Lower lobe of right lung (tissue), 2 donors: ENCODE results near the gene TMED8. TPM values are rescaled to one million over a fixed set of nuclear protein-coding genes. Genes with fewer than 3 reads are reported as not detected.
A peak's percentile ranks its signal among the peaks of the same experiment; 100 is the strongest.

Experiments
- ATAC-seq, 2 donors: fragments of 200-7000 bp; cut with Tn5 transposase; one replicate each; pipeline ENCODE4 v1.9.1; 2020 to 2022; ENCODE audit warnings: mild to moderate bottlenecking in 2 of 2, moderate library complexity in 2 of 2
- DNase-seq: peaks from one replicate; pipeline ENCODE4 v3.0.0-alpha.2; 2020
- H3K27ac ChIP-seq: fragments of 200-600 bp; one replicate; pipeline ENCODE4 v1.8.0; 2022
- H3K27me3 ChIP-seq: fragments of 200-600 bp; one replicate; pipeline ENCODE4 v1.8.0; 2022; ENCODE audit warnings: low read depth
- H3K36me3 ChIP-seq: fragments of 200-600 bp; one replicate; pipeline ENCODE4 v1.8.0; 2022; ENCODE audit warnings: mild to moderate bottlenecking
- H3K4me1 ChIP-seq: fragments of 200-600 bp; one replicate; pipeline ENCODE4 v1.8.0; 2022
- H3K4me3 ChIP-seq: fragments of 200-600 bp; one replicate; pipeline ENCODE4 v1.8.0; 2022; ENCODE audit warnings: mild to moderate bottlenecking
- H3K9me3 ChIP-seq: fragments of 200-600 bp; one replicate; pipeline ENCODE4 v1.8.0; 2022
- intact Hi-C: fragments of 100-400 bp; cut with DNase I; formaldehyde crosslinking; loops from one replicate; pipeline ENCODE4 v1.11.0; 2022
- long read RNA-seq: library from polyadenylated mRNA; unstranded; transcript quantifications from one replicate; pipeline ENCODE4 v2.0.0, GENCODE V29; 2021
- total RNA-seq: library from RNA; stranded (reverse); fragmentation: NEBNext Ultra II Directional; extraction: Animal tissue kit (Norgen Biotek cat#: 25700); gene quantifications from one replicate; pipeline ENCODE4 v1.2.1, GENCODE V29; 2021
- TF ChIP-seq, protein P1 (sequence below): fragments of 200-600 bp; IDR thresholded peaks from one replicate; pipeline ENCODE4 v1.8.0; 2022; ENCODE audit warnings: antibody characterized with exemption, mild to moderate bottlenecking
- donor health status: DM: no; HTN: yes; CAD: no; lungs with severe emphysema.

The TMED8 gene
- 12.1 TPM for total RNA-seq
- long read RNA-seq, partial matches to known transcripts = 0 of 7 reads
- long read RNA-seq, other reads (novel, unspliced or antisense) = 7 of 7 reads

- H3K4me3 ChIP-seq = peak within 1 kb of the TSS; percentile 94
- H3K27me3 ChIP-seq = no peaks in the 10 kb centered on the region
- intact Hi-C loops = no loop called here
- DNase-seq (peak; percentile 92), ATAC-seq (peak; percentile 98 to 99)
- H3K27ac ChIP-seq = peak within 1 kb of the TSS; percentile 88
- peaks cover 16% of the 10 kb centered on the region for H3K4me1 ChIP-seq
- TF ChIP-seq, protein P1, sequence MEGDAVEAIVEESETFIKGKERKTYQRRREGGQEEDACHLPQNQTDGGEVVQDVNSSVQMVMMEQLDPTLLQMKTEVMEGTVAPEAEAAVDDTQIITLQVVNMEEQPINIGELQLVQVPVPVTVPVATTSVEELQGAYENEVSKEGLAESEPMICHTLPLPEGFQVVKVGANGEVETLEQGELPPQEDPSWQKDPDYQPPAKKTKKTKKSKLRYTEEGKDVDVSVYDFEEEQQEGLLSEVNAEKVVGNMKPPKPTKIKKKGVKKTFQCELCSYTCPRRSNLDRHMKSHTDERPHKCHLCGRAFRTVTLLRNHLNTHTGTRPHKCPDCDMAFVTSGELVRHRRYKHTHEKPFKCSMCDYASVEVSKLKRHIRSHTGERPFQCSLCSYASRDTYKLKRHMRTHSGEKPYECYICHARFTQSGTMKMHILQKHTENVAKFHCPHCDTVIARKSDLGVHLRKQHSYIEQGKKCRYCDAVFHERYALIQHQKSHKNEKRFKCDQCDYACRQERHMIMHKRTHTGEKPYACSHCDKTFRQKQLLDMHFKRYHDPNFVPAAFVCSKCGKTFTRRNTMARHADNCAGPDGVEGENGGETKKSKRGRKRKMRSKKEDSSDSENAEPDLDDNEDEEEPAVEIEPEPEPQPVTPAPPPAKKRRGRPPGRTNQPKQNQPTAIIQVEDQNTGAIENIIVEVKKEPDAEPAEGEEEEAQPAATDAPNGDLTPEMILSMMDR = peak; percentile 48
- H3K9me3 ChIP-seq = no peaks in the 10 kb centered on the region
- no peaks in the 10 kb centered on the region for H3K36me3 ChIP-seq
Observed at GRCh38 chr14:77376771-77377501, at the start of gene TMED8, which contains the start of gene SAMD15. Gene TMED8, minus strand, starts transcription at chr14:77377094. Its CDS starts 41 bp downstream, at chr14:77377053. Gene SAMD15, plus strand, starts transcription at chr14:77377379. Its CDS starts 40 bp downstream, at chr14:77377419.

DNA sequence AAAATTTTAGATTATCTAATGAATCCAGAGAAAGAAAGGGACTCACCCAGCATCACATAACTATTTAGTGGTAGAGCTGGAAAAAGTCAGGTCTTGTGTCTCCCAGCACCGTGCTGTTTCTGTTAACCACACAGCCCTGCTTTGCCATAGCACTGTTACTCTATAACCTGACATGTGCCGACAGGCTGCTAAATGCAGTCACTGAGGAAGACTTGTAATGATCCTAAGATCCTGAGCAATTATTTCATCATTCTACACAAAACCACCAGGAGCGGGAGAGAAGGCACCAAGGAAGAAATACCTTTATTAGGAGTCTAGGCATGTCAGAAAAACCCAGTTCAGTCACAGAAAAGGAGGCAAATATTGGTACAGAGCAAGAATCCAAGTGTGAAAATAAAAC lies 49.5 kb upstream of the TMED8 start:
- H3K27ac ChIP-seq = no peak overlapping the region
- DNase-seq = no peak
- no peaks in the 10 kb centered on the region for H3K9me3 ChIP-seq
- intact Hi-C loops = no loop called here
- no peaks in the 10 kb centered on the region for H3K4me1 ChIP-seq
- no peak overlapping the region for H3K4me3 ChIP-seq
- ATAC-seq = no peak
- no peaks in the 10 kb centered on the region for H3K27me3 ChIP-seq
- peaks cover 100% of the 10 kb centered on the region for H3K36me3 ChIP-seq
- TF ChIP-seq, protein P1 = no peak

DNA sequence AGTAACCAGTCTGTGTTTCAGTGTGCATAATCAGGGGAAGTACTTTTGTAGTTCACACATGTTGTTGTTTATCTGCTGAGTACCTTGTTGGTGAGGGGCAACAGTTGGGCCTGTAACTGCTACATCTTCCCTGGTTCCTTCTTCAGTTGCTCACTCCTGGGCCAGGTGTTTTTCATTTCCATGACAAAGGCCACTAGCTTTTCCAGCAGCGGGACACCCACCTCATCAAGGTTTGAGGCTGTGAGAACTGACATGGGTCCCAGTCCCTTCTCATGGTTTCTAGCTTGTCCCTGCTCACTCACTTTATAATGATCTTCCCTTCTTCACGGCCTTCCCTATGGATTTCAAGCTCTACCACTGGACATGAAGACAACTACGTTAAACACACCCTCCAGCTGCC lies 48.0 kb upstream of the TMED8 start:
- TF ChIP-seq, protein P1 = no peak
- Histone ChIP-seq H3K27me3 (no peaks in the 10 kb centered on the region), H3K9me3 (peaks cover 4% of the 10 kb centered on the region), H3K27ac (no peak overlapping the region), H3K36me3 (peaks cover 86% of the 10 kb centered on the region), H3K4me1 (no peaks in the 10 kb centered on the region), H3K4me3 (no peak overlapping the region)
- no peak for DNase-seq
- no peak for ATAC-seq
- intact Hi-C loops = no loop called here

GRCh38 chr14:77423423-77423822 lies 46.5 kb upstream of the TMED8 start, which contains the start of gene NOXRED1:
Gene NOXRED1, minus strand, starts transcription at chr14:77423523. Its CDS starts 634 bp downstream, at chr14:77422889.
- Histone ChIP-seq H3K27ac (no peak within 1 kb of the TSS), H3K9me3 (peaks cover 18% of the 10 kb centered on the region), H3K36me3 (peaks cover 72% of the 10 kb centered on the region), H3K4me3 (no peak within 1 kb of the TSS), H3K4me1 (no peaks in the 10 kb centered on the region), H3K27me3 (no peaks in the 10 kb centered on the region)
- intact Hi-C loops = no loop called here
- TF ChIP-seq, protein P1 = no peak
- DNase-seq = no peak
- ATAC-seq = no peak

DNA sequence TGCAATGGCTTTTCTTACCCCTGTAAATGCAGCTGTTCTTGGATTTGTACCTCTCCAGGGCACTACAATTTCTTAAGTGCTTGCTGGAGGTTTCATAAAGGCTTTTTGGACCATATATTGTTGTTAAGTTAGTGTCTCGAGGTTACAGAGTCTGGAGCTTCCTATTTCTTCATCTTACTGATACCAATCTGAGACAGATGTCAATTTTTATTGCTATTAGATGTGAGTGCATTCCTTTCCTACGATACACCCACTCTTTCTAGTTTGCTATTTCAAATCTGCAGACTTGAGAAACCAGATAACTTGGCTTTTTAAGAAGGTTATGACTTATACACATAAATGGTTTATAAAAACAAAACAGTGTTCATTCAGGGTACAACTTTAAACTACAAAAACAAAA lies 44.3 kb upstream of the TMED8 start:
- intact Hi-C loops = no loop called here
- no peaks in the 10 kb centered on the region for H3K4me1 ChIP-seq
- TF ChIP-seq, protein P1 = no peak
- H3K27me3 ChIP-seq = no peaks in the 10 kb centered on the region
- no peak for ATAC-seq
- peaks cover 50% of the 10 kb centered on the region for H3K36me3 ChIP-seq
- H3K9me3 ChIP-seq = peaks cover 20% of the 10 kb centered on the region
- no peak overlapping the region for H3K4me3 ChIP-seq
- no peak overlapping the region for H3K27ac ChIP-seq
- DNase-seq = no peak
